Testis (tissue), 3 donors: Measurements from ENCODE around the gene SPSB3. TPM values are rescaled to one million over a fixed set of nuclear protein-coding genes. Genes with fewer than 3 reads are reported as not detected.

ENCODE experiments used
- DNase-seq: peaks from one replicate; pipeline ENCODE4 v3.0.0-alpha.2; 2019
- H3K27ac ChIP-seq, 2 donors: fragments of 200-600 bp; sonication (generic); one replicate each; pipeline ENCODE4 v1.5.1; 2019
- H3K27me3 ChIP-seq: fragments of 200-600 bp; sonication (generic); one replicate; pipeline ENCODE4 v1.5.1; 2019
- H3K36me3 ChIP-seq: fragments of 200-600 bp; sonication (generic); one replicate; pipeline ENCODE4 v1.5.1; 2017; ENCODE audit warnings: low read depth; ENCODE audit errors: missing control alignments
- H3K4me1 ChIP-seq: fragments of 200-600 bp; sonication (generic); one replicate; pipeline ENCODE4 v1.5.1; 2019
- H3K4me3 ChIP-seq, 2 donors: fragments of 200-600 bp; sonication (generic); one replicate each; pipeline ENCODE4 v1.5.1; 2017 to 2019
- H3K9me3 ChIP-seq: fragments of 200-600 bp; sonication (generic); one replicate; pipeline ENCODE4 v1.5.1; 2017
- POLR2A ChIP-seq: fragments of 450-650 bp; IDR thresholded peaks from one replicate; pipeline ENCODE4 v1.6.1; 2017; ENCODE audit warnings: antibody characterized with exemption, mild to moderate bottlenecking, moderate library complexity
- WGBS, 2 donors: methylation state at CpG; one replicate each; pipeline ENCODE4 v1.1.5; 2018; 5-methylcytosine and 5-hydroxymethylcytosine counted together
- intact Hi-C: fragments of 100-400 bp; cut with DNase I; formaldehyde crosslinking; loops from one replicate; pipeline ENCODE4 v1.15.1; 2023; ENCODE audit warnings: low total_unique reads
- polyA plus RNA-seq: library from polyadenylated mRNA; stranded (reverse); fragments of 350-450 nt; fragmentation: Illumina TruSeq; extraction: RNeasy Lipid Tissue Mini Kit (QIAGEN cat#74804); gene quantifications from one replicate; pipeline ENCODE4 v1.2.3, GENCODE V29; 2014; ENCODE audit warnings: low read depth, low replicate concordance; ENCODE audit not compliant: insufficient read depth
- total RNA-seq, 2 donors: library from RNA; depleted of rRNA; stranded (reverse); fragments of >200 nt; gene quantifications; one replicate each; pipeline ENCODE4 v1.2.3, GENCODE V29; 2016
- TF ChIP-seq, protein P1 (sequence below), 3 experiments: fragments of 450-650 bp in 2 of 3; fragments of 200-600 bp in 1 of 3; sonication (generic) in 1 of 3; IDR thresholded peaks; one replicate each; pipeline ENCODE4 v1.5.1; 2016 to 2019; ENCODE audit warnings: antibody characterized with exemption in 3 of 3, mild to moderate bottlenecking in 2 of 3, moderate library complexity in 1 of 3

Gene SPSB3
- total and polyA plus RNA-seq, 3 donors from 2014 or later, result 43.8 to 114 (median 111) TPM

- H3K27ac ChIP-seq, result no peak overlapping the region
- WGBS, 2 donors, result 88 to 90% methylated on average over 13 to 34 of the region's 34 CpGs
- TF ChIP-seq POLR2A, result no peak
Observed at GRCh38 chr16:1778200-1779179, 3.9 kb downstream of the SPSB3 start.

GRCh38 chr16:1777375-1778199 lies 4.8 kb downstream of the SPSB3 start:
- peaks cover 16% of the 10 kb centered on the region for H3K4me1 ChIP-seq
- no peak for DNase-seq
- H3K27ac ChIP-seq, result no peak overlapping the region
- H3K4me3 ChIP-seq, result no peak overlapping the region
- TF ChIP-seq POLR2A, result no peak
- TF ChIP-seq, protein P1, sequence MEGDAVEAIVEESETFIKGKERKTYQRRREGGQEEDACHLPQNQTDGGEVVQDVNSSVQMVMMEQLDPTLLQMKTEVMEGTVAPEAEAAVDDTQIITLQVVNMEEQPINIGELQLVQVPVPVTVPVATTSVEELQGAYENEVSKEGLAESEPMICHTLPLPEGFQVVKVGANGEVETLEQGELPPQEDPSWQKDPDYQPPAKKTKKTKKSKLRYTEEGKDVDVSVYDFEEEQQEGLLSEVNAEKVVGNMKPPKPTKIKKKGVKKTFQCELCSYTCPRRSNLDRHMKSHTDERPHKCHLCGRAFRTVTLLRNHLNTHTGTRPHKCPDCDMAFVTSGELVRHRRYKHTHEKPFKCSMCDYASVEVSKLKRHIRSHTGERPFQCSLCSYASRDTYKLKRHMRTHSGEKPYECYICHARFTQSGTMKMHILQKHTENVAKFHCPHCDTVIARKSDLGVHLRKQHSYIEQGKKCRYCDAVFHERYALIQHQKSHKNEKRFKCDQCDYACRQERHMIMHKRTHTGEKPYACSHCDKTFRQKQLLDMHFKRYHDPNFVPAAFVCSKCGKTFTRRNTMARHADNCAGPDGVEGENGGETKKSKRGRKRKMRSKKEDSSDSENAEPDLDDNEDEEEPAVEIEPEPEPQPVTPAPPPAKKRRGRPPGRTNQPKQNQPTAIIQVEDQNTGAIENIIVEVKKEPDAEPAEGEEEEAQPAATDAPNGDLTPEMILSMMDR (IDR thresholded peaks at IDR 0.05), result no peak
- intact Hi-C loops, result no loop called here
- no peaks in the 10 kb centered on the region for H3K27me3 ChIP-seq
- no peaks in the 10 kb centered on the region for H3K9me3 ChIP-seq
- no peaks in the 10 kb centered on the region for H3K36me3 ChIP-seq
- 65 to 79% methylated on average over 4 to 32 of the region's 36 CpGs for WGBS, 2 donors

More at GRCh38 chr16:1778200-1779179, 3.9 kb downstream of the SPSB3 start:
- no peaks in the 10 kb centered on the region for H3K9me3 ChIP-seq
- no peak overlapping the region for H3K4me3 ChIP-seq
- H3K36me3 ChIP-seq, result no peaks in the 10 kb centered on the region
- intact Hi-C loops, result no loop called here
- H3K27me3 ChIP-seq, result no peaks in the 10 kb centered on the region
- DNase-seq, result no peak
- peaks cover 16% of the 10 kb centered on the region for H3K4me1 ChIP-seq

DNA sequence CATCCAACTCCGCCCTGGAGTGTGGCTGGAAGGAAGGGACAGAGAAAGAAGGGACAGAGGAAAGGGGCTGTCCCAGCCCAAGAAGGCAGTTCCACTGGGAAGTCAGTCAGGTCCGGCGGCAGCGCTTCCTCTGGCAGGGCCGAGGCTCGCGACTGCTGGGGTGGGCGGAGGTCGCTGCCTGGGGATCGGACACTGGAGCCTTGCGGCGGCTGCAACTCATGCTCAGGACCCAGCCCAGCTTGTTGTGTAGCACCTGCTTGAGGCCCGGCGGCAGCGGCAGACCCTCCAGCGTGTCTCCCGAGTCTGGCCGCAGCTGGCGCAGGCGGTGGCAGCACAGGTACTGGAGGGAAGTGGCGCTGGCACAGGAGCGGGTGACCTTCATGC lies 5.4 kb downstream of the SPSB3 start:
- no peak for TF ChIP-seq POLR2A
- TF ChIP-seq, protein P1 (IDR thresholded peaks at IDR 0.05), result no peak
- intact Hi-C loops, result no loop called here

DNA sequence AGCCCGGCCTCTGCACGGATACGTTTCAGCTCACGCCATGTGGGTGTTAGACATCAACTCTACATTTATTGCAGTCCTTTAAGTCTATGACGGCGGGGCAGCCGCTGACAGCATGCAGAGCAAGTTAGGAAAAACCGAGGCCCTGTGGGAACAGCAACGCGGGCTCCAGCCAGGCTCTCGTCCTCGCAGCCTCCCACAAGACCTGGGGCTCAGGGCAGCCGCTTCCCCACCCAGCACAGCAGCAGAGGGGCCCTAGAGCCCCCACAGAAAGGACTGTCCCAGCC lies 5.8 kb downstream of the SPSB3 start:
- no peaks in the 10 kb centered on the region for H3K27me3 ChIP-seq
- WGBS, 2 donors, result 81 to 91% methylated on average over 12 to 13 of the region's 13 CpGs
- H3K27ac ChIP-seq, result no peak overlapping the region
- DNase-seq, result no peak
- intact Hi-C loops, result no loop called here
- H3K9me3 ChIP-seq, result no peaks in the 10 kb centered on the region
- H3K4me3 ChIP-seq, result no peak overlapping the region
- peaks cover 22% of the 10 kb centered on the region for H3K4me1 ChIP-seq
- H3K36me3 ChIP-seq, result no peaks in the 10 kb centered on the region
- no peak for TF ChIP-seq POLR2A
- TF ChIP-seq, protein P1 (IDR thresholded peaks at IDR 0.05), result no peak

More for the DNA sequence above, 5.4 kb downstream of the SPSB3 start:
- Histone ChIP-seq H3K27ac (no peak overlapping the region), H3K27me3 (no peaks in the 10 kb centered on the region), H3K9me3 (no peaks in the 10 kb centered on the region), H3K36me3 (no peaks in the 10 kb centered on the region), H3K4me3 (no peak overlapping the region), H3K4me1 (peaks cover 20% of the 10 kb centered on the region)
- WGBS, 2 donors, result 88 to 89% methylated on average over 22 of the region's 22 CpGs
- no peak for DNase-seq
